Panc1 (cell line): ENCODE results near the gene CORO1C. TPM values are rescaled to one million over a fixed set of nuclear protein-coding genes. Genes with fewer than 3 reads are reported as not detected.

Experiments used
- ATAC-seq: fragments of 200-7000 bp; cut with Tn5 transposase; 2 replicates; pipeline ENCODE4 v1.9.1; 2020; ENCODE audit warnings: mild to moderate bottlenecking, moderate library complexity
- BruUV-seq: library from RNA; stranded (reverse); fragments of 400-500 nt; replicated peaks from 2 replicates; lab custom pipeline; 2021; lab: Mats Ljungman, UMichigan
- CTCF ChIA-PET: fragments of 300-600 bp; sonication (Branson Sonifier 250); formaldehyde crosslinking; loops from one replicate; lab custom pipeline; 2022; ENCODE audit warnings: antibody characterized with exemption; lab: Charles Lee
- POLR2A ChIA-PET: fragments of 300-600 bp; sonication (Branson Sonifier 250); formaldehyde crosslinking; loops from one replicate; lab custom pipeline; 2022; ENCODE audit warnings: antibody characterized with exemption; lab: Charles Lee
- DNase-seq: peaks from one replicate; pipeline ENCODE4 v3.0.0-alpha.2; 2010; ENCODE audit warnings: low read depth, low spot score
- H3K27ac ChIP-seq: 2 replicates; pipeline ENCODE4 v1.5.1; 2011; ENCODE audit warnings: mild to moderate bottlenecking, low read length, inconsistent platforms
- H3K27me3 ChIP-seq: fragments of 200-500 bp; sonication (Bioruptor generic); 2 replicates; pipeline ENCODE4 v1.6.0; 2014; ENCODE audit warnings: low read length, inconsistent platforms; ENCODE audit not compliant: control insufficient read depth, insufficient read depth
- H3K36me3 ChIP-seq: fragments of 200-500 bp; sonication (Bioruptor generic); 2 replicates; pipeline ENCODE4 v1.5.1; 2014; ENCODE audit warnings: inconsistent platforms, mild to moderate bottlenecking, low read length, moderate library complexity; ENCODE audit not compliant: control insufficient read depth, insufficient read depth
- H3K4me1 ChIP-seq: 2 replicates; pipeline ENCODE4 v1.5.1; 2011; ENCODE audit warnings: inconsistent platforms, mild to moderate bottlenecking, low read length, moderate library complexity; ENCODE audit not compliant: control insufficient read depth, insufficient read depth
- H3K4me3 ChIP-seq, 2 experiments: 2 replicates each; pipeline ENCODE4 v1.5.1; 2011 to 2012; ENCODE audit warnings: low read depth in 2 of 2, low read length in 2 of 2, mild to moderate bottlenecking in 2 of 2, inconsistent platforms in 1 of 2, moderate library complexity in 1 of 2
- H3K9me3 ChIP-seq: fragments of 200-500 bp; sonication (Bioruptor generic); 2 replicates; pipeline ENCODE4 v1.5.1; 2014; ENCODE audit warnings: low read depth, mild to moderate bottlenecking, inconsistent platforms, low read length, moderate library complexity; ENCODE audit not compliant: control insufficient read depth, insufficient read depth
- CTCF ChIP-seq: fragments of 450-650 bp; IDR thresholded peaks from 2 replicates; pipeline ENCODE4 v1.5.1; 2017; ENCODE audit warnings: mild to moderate bottlenecking
- POLR2AphosphoS5 ChIP-seq: IDR thresholded peaks from 2 replicates; pipeline ENCODE4 v1.6.1; 2012; ENCODE audit warnings: mild to moderate bottlenecking, low read depth, low read length, moderate library complexity
- SIN3A ChIP-seq: IDR thresholded peaks from 2 replicates; pipeline ENCODE4 v1.6.1; 2012; ENCODE audit warnings: low read depth, mild to moderate bottlenecking, low read length, moderate library complexity, borderline replicate concordance; ENCODE audit not compliant: insufficient read depth
- TCF7L2 ChIP-seq: IDR thresholded peaks from 2 replicates; pipeline ENCODE4 v1.6.1; 2011; ENCODE audit warnings: mild to moderate bottlenecking, low read depth, low read length, inconsistent platforms
- in situ Hi-C: cut with HindIII; loops from 2 replicates; pipeline ENCODE4 v1.10.0; 2016; ENCODE audit warnings: low sequenced_read_pairs, low pct_unique_long_range_greater_than_20kb
- intact Hi-C: fragments of 100-400 bp; cut with micrococcal nuclease; formaldehyde crosslinking; loops from one replicate; pipeline ENCODE4 v1.10.0; 2022; ENCODE audit not compliant: unreplicated experiment
- total RNA-seq: library from RNA; stranded (reverse); gene quantifications from one replicate; pipeline ENCODE4 v1.2.1, GENCODE V29; 2021; ENCODE audit not compliant: unreplicated experiment
- TF ChIP-seq, protein P1 (sequence below), 2 experiments: IDR thresholded peaks; 2 replicates each; pipeline ENCODE4 v1.6.1; 2011 to 2012; ENCODE audit warnings: low read depth in 2 of 2, control low read depth in 1 of 2, low read length in 1 of 2, mild to moderate bottlenecking in 1 of 2, moderate library complexity in 1 of 2; ENCODE audit not compliant: insufficient read depth in 1 of 2

The CORO1C gene
- total RNA-seq, 1 experiment from 2014 or later, result 165 TPM

DNA sequence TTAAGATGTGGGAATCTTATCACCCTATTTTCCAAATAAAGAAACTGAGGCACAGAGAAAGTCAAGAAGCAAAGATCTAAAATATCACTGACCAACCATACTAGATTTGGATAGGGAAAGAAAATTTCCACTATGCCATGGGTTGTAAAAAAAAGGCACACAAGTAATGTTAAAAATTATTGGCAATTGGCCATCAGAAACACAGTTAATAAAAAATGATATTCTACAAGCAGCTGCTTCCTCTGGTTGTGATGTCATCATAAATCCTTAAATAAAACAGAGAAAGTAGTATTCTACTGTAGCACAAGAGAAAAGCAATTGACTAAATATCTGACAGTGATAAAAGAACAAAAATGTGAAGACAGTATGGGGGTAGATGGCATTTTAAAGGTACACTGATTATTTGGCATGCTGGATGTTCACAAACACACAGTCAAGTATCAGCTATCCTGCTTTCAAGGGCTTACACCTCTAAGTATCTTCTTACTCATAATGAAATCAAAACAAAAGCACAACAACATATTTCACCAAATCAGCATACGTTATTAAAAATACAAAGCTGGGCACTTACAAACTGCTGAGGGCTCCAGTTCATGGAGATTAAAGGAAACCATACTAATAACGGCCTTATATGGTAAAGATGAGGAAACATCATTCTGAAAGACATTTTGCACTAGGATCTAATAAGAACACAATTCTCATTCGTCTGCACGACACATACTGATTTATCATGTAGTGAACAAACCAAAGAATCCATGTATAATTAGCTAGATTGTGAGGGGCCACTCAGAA lies 45.7 kb downstream of the CORO1C start:
- BruUV-seq, result no TSS peak
- Histone ChIP-seq H3K36me3 (no peaks in the 10 kb centered on the region), H3K9me3 (no peaks in the 10 kb centered on the region), H3K27me3 (no peaks in the 10 kb centered on the region), H3K27ac (peak overlapping the region; percentile 29; the same call in 1 of the 2 replicates), H3K4me3 (no peak overlapping the region), H3K4me1 (peaks cover 42% of the 10 kb centered on the region)
- ChIA-PET POLR2A (no interaction called here), CTCF (no interaction called here)
- DNase-seq (no peak), ATAC-seq (no peak)
- TF ChIP-seq CTCF (no peak), SIN3A (no peak), POLR2AphosphoS5 (no peak), TCF7L2 (no peak)
- TF ChIP-seq, protein P1, sequence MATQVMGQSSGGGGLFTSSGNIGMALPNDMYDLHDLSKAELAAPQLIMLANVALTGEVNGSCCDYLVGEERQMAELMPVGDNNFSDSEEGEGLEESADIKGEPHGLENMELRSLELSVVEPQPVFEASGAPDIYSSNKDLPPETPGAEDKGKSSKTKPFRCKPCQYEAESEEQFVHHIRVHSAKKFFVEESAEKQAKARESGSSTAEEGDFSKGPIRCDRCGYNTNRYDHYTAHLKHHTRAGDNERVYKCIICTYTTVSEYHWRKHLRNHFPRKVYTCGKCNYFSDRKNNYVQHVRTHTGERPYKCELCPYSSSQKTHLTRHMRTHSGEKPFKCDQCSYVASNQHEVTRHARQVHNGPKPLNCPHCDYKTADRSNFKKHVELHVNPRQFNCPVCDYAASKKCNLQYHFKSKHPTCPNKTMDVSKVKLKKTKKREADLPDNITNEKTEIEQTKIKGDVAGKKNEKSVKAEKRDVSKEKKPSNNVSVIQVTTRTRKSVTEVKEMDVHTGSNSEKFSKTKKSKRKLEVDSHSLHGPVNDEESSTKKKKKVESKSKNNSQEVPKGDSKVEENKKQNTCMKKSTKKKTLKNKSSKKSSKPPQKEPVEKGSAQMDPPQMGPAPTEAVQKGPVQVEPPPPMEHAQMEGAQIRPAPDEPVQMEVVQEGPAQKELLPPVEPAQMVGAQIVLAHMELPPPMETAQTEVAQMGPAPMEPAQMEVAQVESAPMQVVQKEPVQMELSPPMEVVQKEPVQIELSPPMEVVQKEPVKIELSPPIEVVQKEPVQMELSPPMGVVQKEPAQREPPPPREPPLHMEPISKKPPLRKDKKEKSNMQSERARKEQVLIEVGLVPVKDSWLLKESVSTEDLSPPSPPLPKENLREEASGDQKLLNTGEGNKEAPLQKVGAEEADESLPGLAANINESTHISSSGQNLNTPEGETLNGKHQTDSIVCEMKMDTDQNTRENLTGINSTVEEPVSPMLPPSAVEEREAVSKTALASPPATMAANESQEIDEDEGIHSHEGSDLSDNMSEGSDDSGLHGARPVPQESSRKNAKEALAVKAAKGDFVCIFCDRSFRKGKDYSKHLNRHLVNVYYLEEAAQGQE (IDR thresholded peaks at IDR 0.05; ENCODE audit: insufficient read depth in 1 of 2, low read depth in 2 of 2, low read length in 1 of 2), result no peak
- in situ Hi-C loops, result no loop called here
- intact Hi-C loops, result no loop called here

DNA sequence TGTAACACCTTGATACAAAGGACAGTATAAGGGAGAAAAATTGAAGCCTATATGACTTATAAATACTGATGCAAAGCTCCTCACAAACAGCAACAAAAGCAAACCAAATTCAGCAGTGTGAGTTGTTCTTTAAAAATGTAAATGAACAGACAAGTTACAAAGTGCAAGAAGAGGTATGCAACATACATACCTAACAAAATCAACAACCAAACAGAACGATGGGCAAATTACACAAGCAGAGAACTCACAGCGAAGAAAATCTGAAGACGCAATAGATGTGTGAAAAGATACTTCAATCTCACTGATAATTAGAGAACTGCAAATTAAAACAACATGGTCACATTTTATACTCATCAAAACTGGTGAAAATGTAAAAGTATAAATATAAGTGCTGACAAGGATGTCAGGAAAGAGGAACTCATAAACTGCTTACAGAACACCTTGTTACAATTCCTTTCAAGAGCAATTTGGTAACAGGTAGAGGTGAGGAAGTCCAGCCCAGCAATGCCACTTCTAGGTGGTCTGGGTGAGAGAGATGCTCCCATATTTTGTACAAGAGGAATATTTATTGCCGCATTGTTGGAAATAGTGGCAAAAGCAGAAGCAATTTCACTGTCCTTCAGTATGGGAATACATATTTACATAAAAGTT lies 47.3 kb downstream of the CORO1C start:
- intact Hi-C loops, result no loop called here
- TF ChIP-seq CTCF (no peak), TCF7L2 (no peak), POLR2AphosphoS5 (no peak), SIN3A (no peak)
- TF ChIP-seq, protein P1 (IDR thresholded peaks at IDR 0.05; ENCODE audit: insufficient read depth in 1 of 2, low read depth in 2 of 2, low read length in 1 of 2), result no peak
- POLR2A ChIA-PET, result no interaction called here
- CTCF ChIA-PET, result no interaction called here
- Histone ChIP-seq H3K4me1 (peaks cover 25% of the 10 kb centered on the region), H3K36me3 (no peaks in the 10 kb centered on the region), H3K4me3 (no peak overlapping the region), H3K9me3 (no peaks in the 10 kb centered on the region), H3K27me3 (no peaks in the 10 kb centered on the region), H3K27ac (peak overlapping the region; percentile 9; the same call in 1 of the 2 replicates)
- no TSS peak for BruUV-seq
- ATAC-seq (no peak), DNase-seq (no peak)
- in situ Hi-C loops, result no loop called here
